Tibial nerve (tissue), 3 donors: Measurements from ENCODE around the gene BIRC5.

ENCODE experiments used
- POLR2A ChIP-seq, 2 donors: fragments of 450-650 bp; IDR thresholded peaks; one replicate each; pipeline ENCODE4 v1.6.1; 2017; ENCODE audit warnings: antibody characterized with exemption in 2 of 2, mild to moderate bottlenecking in 2 of 2, moderate library complexity in 2 of 2
- TF ChIP-seq, protein P1 (sequence below), 5 experiments: fragments of 200-600 bp in 3 of 5; fragments of 450-650 bp in 2 of 5; sonication (generic) in 3 of 5; IDR thresholded peaks; one replicate each; pipeline ENCODE4 v1.5.1; 2016 to 2019; ENCODE audit warnings: antibody characterized with exemption in 5 of 5, mild to moderate bottlenecking in 3 of 5, moderate library complexity in 2 of 5

DNA sequence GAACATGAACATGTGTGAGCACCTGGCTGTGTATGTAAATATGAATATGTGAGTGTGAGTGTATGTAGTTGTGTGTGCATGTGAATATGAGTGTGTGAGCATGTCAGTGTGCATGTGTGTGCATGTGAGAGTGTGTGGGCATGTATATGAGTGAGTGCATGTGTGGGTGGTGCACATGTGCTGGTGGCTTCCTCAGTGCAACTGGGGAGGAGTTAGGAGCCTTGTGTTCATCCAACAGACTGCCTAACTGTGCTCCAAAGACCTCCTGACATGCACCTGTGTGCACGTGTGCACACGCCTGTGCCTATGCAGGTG, 18.8 kb downstream of the BIRC5 start:
- TF ChIP-seq, protein P1, sequence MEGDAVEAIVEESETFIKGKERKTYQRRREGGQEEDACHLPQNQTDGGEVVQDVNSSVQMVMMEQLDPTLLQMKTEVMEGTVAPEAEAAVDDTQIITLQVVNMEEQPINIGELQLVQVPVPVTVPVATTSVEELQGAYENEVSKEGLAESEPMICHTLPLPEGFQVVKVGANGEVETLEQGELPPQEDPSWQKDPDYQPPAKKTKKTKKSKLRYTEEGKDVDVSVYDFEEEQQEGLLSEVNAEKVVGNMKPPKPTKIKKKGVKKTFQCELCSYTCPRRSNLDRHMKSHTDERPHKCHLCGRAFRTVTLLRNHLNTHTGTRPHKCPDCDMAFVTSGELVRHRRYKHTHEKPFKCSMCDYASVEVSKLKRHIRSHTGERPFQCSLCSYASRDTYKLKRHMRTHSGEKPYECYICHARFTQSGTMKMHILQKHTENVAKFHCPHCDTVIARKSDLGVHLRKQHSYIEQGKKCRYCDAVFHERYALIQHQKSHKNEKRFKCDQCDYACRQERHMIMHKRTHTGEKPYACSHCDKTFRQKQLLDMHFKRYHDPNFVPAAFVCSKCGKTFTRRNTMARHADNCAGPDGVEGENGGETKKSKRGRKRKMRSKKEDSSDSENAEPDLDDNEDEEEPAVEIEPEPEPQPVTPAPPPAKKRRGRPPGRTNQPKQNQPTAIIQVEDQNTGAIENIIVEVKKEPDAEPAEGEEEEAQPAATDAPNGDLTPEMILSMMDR (IDR thresholded peaks at IDR 0.05) = no peak
- TF ChIP-seq POLR2A (IDR thresholded peaks at IDR 0.05) = no peak
